Measurements from ENCODE around the gene PNMT. TPM values are rescaled to one million over a fixed set of nuclear protein-coding genes. Genes with fewer than 3 reads are reported as not detected.

The PNMT gene
- total and polyA plus RNA-seq, 2 experiments from 2014 or later = 1.9 to 2.5 TPM

- ATAC-seq = no peak
Observed at GRCh38 chr17:39643271-39643670, 25.0 kb upstream of the PNMT start.

More at GRCh38 chr17:39643271-39643670, 25.0 kb upstream of the PNMT start:
- Histone ChIP-seq H3K79me2 (replicated peaks; ENCODE audit: insufficient read depth) (peaks cover 77% of the 10 kb centered on the region), H3K9me2 (ENCODE audit: insufficient read depth) (no peaks in the 10 kb centered on the region), H4K20me1 (replicated peaks; ENCODE audit: insufficient read depth) (peaks cover 15% of the 10 kb centered on the region), H3F3A (replicated peaks; ENCODE audit: low read depth) (peaks cover 17% of the 10 kb centered on the region; the same call in 1 of the 2 replicates), H3K27me3 (ENCODE audit: insufficient read depth) (no peaks in the 10 kb centered on the region), H3K4me3 (no peak overlapping the region), H3K27ac (ENCODE audit: low read depth) (no peak overlapping the region), H3K4me2 (no peak overlapping the region), H3K4me1 (ENCODE audit: insufficient read depth) (peaks cover 49% of the 10 kb centered on the region), H3K36me3 (ENCODE audit: insufficient read depth) (no peaks in the 10 kb centered on the region), H2AFZ (no peak overlapping the region)
- no peak for DNase-seq (ENCODE audit: low spot score)
- Mint-ChIP-seq H3K9me3 (no peaks in the 10 kb centered on the region), H3K27me3 (ENCODE audit: insufficient read depth, low read depth, poor library complexity) (peaks cover 14% of the 10 kb centered on the region), H3K4me1 (peaks cover 62% of the 10 kb centered on the region), H3K4me3 (no peak overlapping the region; the same call in 2 of the 3 replicates), H3K36me3 (ENCODE audit: low read depth) (no peaks in the 10 kb centered on the region; the same call in 1 of the 3 replicates), H3K27ac (no peak overlapping the region)
- no peak for TF ChIP-seq ZNF331 (CRISPR knock-in tag; IDR thresholded peaks at IDR 0.05; ENCODE audit: low read depth)
- no peak for TF ChIP-seq REST (IDR thresholded peaks at IDR 0.05; ENCODE audit: unreplicated experiment)
- no peak for TF ChIP-seq STAT1 (IDR thresholded peaks at IDR 0.05; ENCODE audit: unreplicated experiment)
- TF ChIP-seq NANOG (IDR thresholded peaks at IDR 0.05; ENCODE audit: borderline replicate concordance) = no peak
- TF ChIP-seq, protein P1, sequence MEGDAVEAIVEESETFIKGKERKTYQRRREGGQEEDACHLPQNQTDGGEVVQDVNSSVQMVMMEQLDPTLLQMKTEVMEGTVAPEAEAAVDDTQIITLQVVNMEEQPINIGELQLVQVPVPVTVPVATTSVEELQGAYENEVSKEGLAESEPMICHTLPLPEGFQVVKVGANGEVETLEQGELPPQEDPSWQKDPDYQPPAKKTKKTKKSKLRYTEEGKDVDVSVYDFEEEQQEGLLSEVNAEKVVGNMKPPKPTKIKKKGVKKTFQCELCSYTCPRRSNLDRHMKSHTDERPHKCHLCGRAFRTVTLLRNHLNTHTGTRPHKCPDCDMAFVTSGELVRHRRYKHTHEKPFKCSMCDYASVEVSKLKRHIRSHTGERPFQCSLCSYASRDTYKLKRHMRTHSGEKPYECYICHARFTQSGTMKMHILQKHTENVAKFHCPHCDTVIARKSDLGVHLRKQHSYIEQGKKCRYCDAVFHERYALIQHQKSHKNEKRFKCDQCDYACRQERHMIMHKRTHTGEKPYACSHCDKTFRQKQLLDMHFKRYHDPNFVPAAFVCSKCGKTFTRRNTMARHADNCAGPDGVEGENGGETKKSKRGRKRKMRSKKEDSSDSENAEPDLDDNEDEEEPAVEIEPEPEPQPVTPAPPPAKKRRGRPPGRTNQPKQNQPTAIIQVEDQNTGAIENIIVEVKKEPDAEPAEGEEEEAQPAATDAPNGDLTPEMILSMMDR (conservative IDR thresholded peaks at IDR 0.05; ENCODE audit: low read depth in 2 of 2) = no peak
- no peak for TF ChIP-seq EZH2phosphoT487 (IDR thresholded peaks at IDR 0.05; ENCODE audit: unreplicated experiment)
- no peak for TF ChIP-seq POLR2AphosphoS5 (IDR thresholded peaks at IDR 0.05; ENCODE audit: low read depth)
